Measurements from ENCODE around the gene SGCD. TPM values are rescaled to one million over a fixed set of nuclear protein-coding genes. Genes with fewer than 3 reads are reported as not detected.

The SGCD gene
- polyA plus RNA-seq, 1 experiment: 25.2 TPM

GRCh38 chr5:156529892-156530291 lies 202.9 kb downstream of the SGCD start:
- H3K27ac ChIP-seq (ENCODE audit: low read depth, low read length): no peak overlapping the region
- POLR2A ChIA-PET: interaction anchor here (0.7 kb wide), 1 partner anchor 14 kb away, joined by 3 read pairs; no protein-coding TSS in a partner anchor
- no peaks in the 10 kb centered on the region for H3K27me3 ChIP-seq (ENCODE audit: control insufficient read depth, insufficient read depth, low read length)
- DNase-seq (ENCODE audit: low read depth, low spot score): no peak
- CTCF ChIA-PET: no interaction called here
- no peak overlapping the region for H3K4me3 ChIP-seq (ENCODE audit: low read depth, low read length)
- no peaks in the 10 kb centered on the region for H3K9me3 ChIP-seq (ENCODE audit: control insufficient read depth, insufficient read depth, low read length)
- no peak for TF ChIP-seq CTCF (IDR thresholded peaks at IDR 0.05; ENCODE audit: low read depth, low read length)

GRCh38 chr5:156531199-156531598 lies 204.2 kb downstream of the SGCD start:
- Histone ChIP-seq H3K27ac (ENCODE audit: low read depth, low read length) (no peak overlapping the region), H3K27me3 (ENCODE audit: control insufficient read depth, insufficient read depth, low read length) (no peaks in the 10 kb centered on the region), H3K4me3 (ENCODE audit: low read depth, low read length) (no peak overlapping the region), H3K9me3 (ENCODE audit: control insufficient read depth, insufficient read depth, low read length) (no peaks in the 10 kb centered on the region)
- DNase-seq (ENCODE audit: low read depth, low spot score): no peak
- no peak for TF ChIP-seq CTCF (IDR thresholded peaks at IDR 0.05; ENCODE audit: low read depth, low read length)
- POLR2A ChIA-PET: no interaction called here
- CTCF ChIA-PET: no interaction called here

GRCh38 chr5:156532921-156533320 lies 206.0 kb downstream of the SGCD start:
- no peak overlapping the region for H3K27ac ChIP-seq (ENCODE audit: low read depth, low read length)
- ChIA-PET POLR2A (no interaction called here), CTCF (no interaction called here)
- TF ChIP-seq CTCF (IDR thresholded peaks at IDR 0.05; ENCODE audit: low read depth, low read length): no peak
- no peaks in the 10 kb centered on the region for H3K27me3 ChIP-seq (ENCODE audit: control insufficient read depth, insufficient read depth, low read length)
- no peaks in the 10 kb centered on the region; the same call in 1 of the 2 replicates for H3K9me3 ChIP-seq (ENCODE audit: control insufficient read depth, insufficient read depth, low read length)
- no peak overlapping the region for H3K4me3 ChIP-seq (ENCODE audit: low read depth, low read length)
- no peak for DNase-seq (ENCODE audit: low read depth, low spot score)

- no peaks in the 10 kb centered on the region; the same call in 1 of the 2 replicates for H3K9me3 ChIP-seq (ENCODE audit: control insufficient read depth, insufficient read depth, low read length)
- DNase-seq (ENCODE audit: low read depth, low spot score): no peak
- H3K27me3 ChIP-seq (ENCODE audit: control insufficient read depth, insufficient read depth, low read length): no peaks in the 10 kb centered on the region
- no peak overlapping the region for H3K27ac ChIP-seq (ENCODE audit: low read depth, low read length)
- TF ChIP-seq CTCF (IDR thresholded peaks at IDR 0.05; ENCODE audit: low read depth, low read length): no peak
- ChIA-PET CTCF (no interaction called here), POLR2A (no interaction called here)
- H3K4me3 ChIP-seq (ENCODE audit: low read depth, low read length): no peak overlapping the region
Measured at GRCh38 chr5:156534085-156534484, 207.1 kb downstream of the SGCD start.

GRCh38 chr5:156534906-156535485 lies 208.0 kb downstream of the SGCD start:
- POLR2A ChIA-PET: no interaction called here
- H3K9me3 ChIP-seq (ENCODE audit: control insufficient read depth, insufficient read depth, low read length): no peaks in the 10 kb centered on the region; the same call in 1 of the 2 replicates
- no peak for TF ChIP-seq CTCF (IDR thresholded peaks at IDR 0.05; ENCODE audit: low read depth, low read length)
- H3K27me3 ChIP-seq (ENCODE audit: control insufficient read depth, insufficient read depth, low read length): no peaks in the 10 kb centered on the region
- DNase-seq (ENCODE audit: low read depth, low spot score): no peak
- no peak overlapping the region for H3K27ac ChIP-seq (ENCODE audit: low read depth, low read length)
- CTCF ChIA-PET: no interaction called here
- no peak overlapping the region for H3K4me3 ChIP-seq (ENCODE audit: low read depth, low read length)
